ENCODE data around the gene RHOT2. TPM values are rescaled to one million over a fixed set of nuclear protein-coding genes. Genes with fewer than 3 reads are reported as not detected.

The RHOT2 gene
- polyA plus RNA-seq, 1 donor: 58.3 TPM

GRCh38 chr16:669666-670065 lies 1.7 kb downstream of the RHOT2 start:
- DNase-seq (ENCODE audit: low read depth): no peak

- DNase-seq (ENCODE audit: low read depth): no peak
Observed at GRCh38 chr16:670485-671352, 2.8 kb downstream of the RHOT2 start.

- DNase-seq (ENCODE audit: low read depth): no peak
Observed at GRCh38 chr16:671353-672131, 3.6 kb downstream of the RHOT2 start.

- no peak for DNase-seq (ENCODE audit: low read depth)
Observed at GRCh38 chr16:672371-672770, 4.4 kb downstream of the RHOT2 start.

- no peak for DNase-seq (ENCODE audit: low read depth)
Observed at GRCh38 chr16:672851-673250, 4.9 kb downstream of the RHOT2 start.

- no peak for DNase-seq (ENCODE audit: low read depth)
Observed at GRCh38 chr16:673399-673991, 5.6 kb downstream of the RHOT2 start.

- DNase-seq (ENCODE audit: low read depth): no peak
Observed at GRCh38 chr16:674214-674881, 6.4 kb downstream of the RHOT2 start.

GRCh38 chr16:674968-675883 lies 7.3 kb downstream of the RHOT2 start, which contains the start of gene RHBDL1:
Gene RHBDL1, plus strand, starts transcription at chr16:675671. Its CDS starts 120 bp downstream, at chr16:675791.
- DNase-seq (ENCODE audit: low read depth): no peak

- no peak for DNase-seq (ENCODE audit: low read depth)
Observed at GRCh38 chr16:675884-676564, 8.1 kb downstream of the RHOT2 start.

GRCh38 chr16:676565-676902 lies 8.6 kb downstream of the RHOT2 start:
- no peak for DNase-seq (ENCODE audit: low read depth)

- DNase-seq (ENCODE audit: low read depth): no peak
Observed at GRCh38 chr16:676913-677312, 9.0 kb downstream of the RHOT2 start.

GRCh38 chr16:677316-678190 lies 9.6 kb downstream of the RHOT2 start:
- DNase-seq (ENCODE audit: low read depth): no peak

GRCh38 chr16:678209-678857 lies 10.4 kb downstream of the RHOT2 start:
- no peak for DNase-seq (ENCODE audit: low read depth)

GRCh38 chr16:678858-679813 lies 11.2 kb downstream of the RHOT2 start:
- no peak for DNase-seq (ENCODE audit: low read depth)

- DNase-seq (ENCODE audit: low read depth): peak; percentile 38
Observed at GRCh38 chr16:679814-680624, 12.1 kb downstream of the RHOT2 start, which contains the start of gene STUB1. Gene STUB1, plus strand, starts transcription at chr16:680410. Its CDS starts 116 bp downstream, at chr16:680526.

- no peak for DNase-seq (ENCODE audit: low read depth)
Observed at GRCh38 chr16:680625-680945, 12.7 kb downstream of the RHOT2 start.
